ENCODE results near the gene IGFBP2. TPM values are rescaled to one million over a fixed set of nuclear protein-coding genes. Genes with fewer than 3 reads are reported as not detected.

Gene IGFBP2
- total and polyA plus RNA-seq, 2 experiments from 2014 or later: 177 to 364 TPM

GRCh38 chr2:216678098-216678465 is 44.9 kb downstream of the IGFBP2 start:
- Histone ChIP-seq H3K4me3 (no peak overlapping the region), H3K4me1 (ENCODE audit: insufficient read depth) (peaks cover 3% of the 10 kb centered on the region; the same call in 1 of the 2 replicates), H4K20me1 (replicated peaks; ENCODE audit: insufficient read depth) (no peaks in the 10 kb centered on the region), H3K36me3 (ENCODE audit: insufficient read depth) (no peaks in the 10 kb centered on the region), H3K27ac (ENCODE audit: low read depth) (no peak overlapping the region), H3K4me2 (no peak overlapping the region), H2AFZ (no peak overlapping the region), H3K79me2 (replicated peaks; ENCODE audit: insufficient read depth) (no peaks in the 10 kb centered on the region), H3K27me3 (ENCODE audit: insufficient read depth) (no peaks in the 10 kb centered on the region), H3F3A (replicated peaks; ENCODE audit: low read depth) (no peaks in the 10 kb centered on the region), H3K9me2 (ENCODE audit: insufficient read depth) (no peaks in the 10 kb centered on the region)
- H3K27me3 Mint-ChIP-seq (ENCODE audit: insufficient read depth, low read depth, poor library complexity): peaks cover 15% of the 10 kb centered on the region
- H3K9me3 Mint-ChIP-seq: no peaks in the 10 kb centered on the region
- TF ChIP-seq REST (IDR thresholded peaks at IDR 0.05; ENCODE audit: unreplicated experiment) (no peak), ZNF331 (CRISPR knock-in tag; IDR thresholded peaks at IDR 0.05; ENCODE audit: low read depth) (no peak), POLR2AphosphoS5 (IDR thresholded peaks at IDR 0.05; ENCODE audit: low read depth) (no peak), JUNB (IDR thresholded peaks at IDR 0.05; ENCODE audit: unreplicated experiment) (no peak), NANOG (IDR thresholded peaks at IDR 0.05; ENCODE audit: borderline replicate concordance) (no peak), EZH2 (IDR thresholded peaks at IDR 0.05; ENCODE audit: low read depth, unreplicated experiment) (no peak), STAT1 (IDR thresholded peaks at IDR 0.05; ENCODE audit: unreplicated experiment) (no peak), EZH2phosphoT487 (IDR thresholded peaks at IDR 0.05; ENCODE audit: unreplicated experiment) (no peak), ZNF462 (CRISPR knock-in tag; IDR thresholded peaks at IDR 0.05) (no peak), CREB1 (CRISPR knock-in tag; IDR thresholded peaks at IDR 0.05; ENCODE audit: low read depth) (no peak), ETS1 (IDR thresholded peaks at IDR 0.05) (no peak), ZNF114 (CRISPR knock-in tag; IDR thresholded peaks at IDR 0.05) (no peak)
- TF ChIP-seq, protein P1, sequence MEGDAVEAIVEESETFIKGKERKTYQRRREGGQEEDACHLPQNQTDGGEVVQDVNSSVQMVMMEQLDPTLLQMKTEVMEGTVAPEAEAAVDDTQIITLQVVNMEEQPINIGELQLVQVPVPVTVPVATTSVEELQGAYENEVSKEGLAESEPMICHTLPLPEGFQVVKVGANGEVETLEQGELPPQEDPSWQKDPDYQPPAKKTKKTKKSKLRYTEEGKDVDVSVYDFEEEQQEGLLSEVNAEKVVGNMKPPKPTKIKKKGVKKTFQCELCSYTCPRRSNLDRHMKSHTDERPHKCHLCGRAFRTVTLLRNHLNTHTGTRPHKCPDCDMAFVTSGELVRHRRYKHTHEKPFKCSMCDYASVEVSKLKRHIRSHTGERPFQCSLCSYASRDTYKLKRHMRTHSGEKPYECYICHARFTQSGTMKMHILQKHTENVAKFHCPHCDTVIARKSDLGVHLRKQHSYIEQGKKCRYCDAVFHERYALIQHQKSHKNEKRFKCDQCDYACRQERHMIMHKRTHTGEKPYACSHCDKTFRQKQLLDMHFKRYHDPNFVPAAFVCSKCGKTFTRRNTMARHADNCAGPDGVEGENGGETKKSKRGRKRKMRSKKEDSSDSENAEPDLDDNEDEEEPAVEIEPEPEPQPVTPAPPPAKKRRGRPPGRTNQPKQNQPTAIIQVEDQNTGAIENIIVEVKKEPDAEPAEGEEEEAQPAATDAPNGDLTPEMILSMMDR (conservative IDR thresholded peaks at IDR 0.05; ENCODE audit: low read depth in 2 of 2): no peak
- no peak overlapping the region for H3K27ac Mint-ChIP-seq
- no peak overlapping the region for H3K4me3 Mint-ChIP-seq
- no peaks in the 10 kb centered on the region for H3K36me3 Mint-ChIP-seq (ENCODE audit: low read depth)
- H3K4me1 Mint-ChIP-seq: peaks cover 30% of the 10 kb centered on the region
- ATAC-seq (no peak), DNase-seq (ENCODE audit: low spot score) (no peak)
